Measurements from ENCODE around the gene WSCD1. TPM values are rescaled to one million over a fixed set of nuclear protein-coding genes. Genes with fewer than 3 reads are reported as not detected.

WSCD1 gene
- total RNA-seq, 2 donors from 2014 or later = 1.8 to 5.5 TPM

GRCh38 chr17:6098823-6099180 is 28.6 kb downstream of the WSCD1 start:
- H3K9me3 ChIP-seq = no peaks in the 10 kb centered on the region
- no peak for TF ChIP-seq CTCF (IDR thresholded peaks at IDR 0.05)
- H3K4me1 ChIP-seq = peaks cover 0 to 12% of the 10 kb centered on the region in 2 donors
- H3K27me3 ChIP-seq = no peaks in the 10 kb centered on the region
- no peaks in the 10 kb centered on the region for H3K36me3 ChIP-seq
- no peak overlapping the region for H3K4me3 ChIP-seq
- no peak overlapping the region for H3K27ac ChIP-seq
- DNase-seq (ENCODE audit: low spot score) = no peak

GRCh38 chr17:6099492-6099891 is 29.3 kb downstream of the WSCD1 start:
- Histone ChIP-seq H3K36me3 (no peaks in the 10 kb centered on the region), H3K27ac (no peak overlapping the region), H3K27me3 (no peaks in the 10 kb centered on the region), H3K4me3 (no peak overlapping the region), H3K9me3 (no peaks in the 10 kb centered on the region), H3K4me1 (peaks cover 0 to 12% of the 10 kb centered on the region in 2 donors)
- no peak for TF ChIP-seq CTCF (IDR thresholded peaks at IDR 0.05)
- DNase-seq (ENCODE audit: low spot score) = no peak

GRCh38 chr17:6100146-6100545 is 30.0 kb downstream of the WSCD1 start:
- Histone ChIP-seq H3K27me3 (no peaks in the 10 kb centered on the region), H3K27ac (no peak overlapping the region), H3K4me1 (peaks cover 0 to 12% of the 10 kb centered on the region in 2 donors), H3K9me3 (no peaks in the 10 kb centered on the region), H3K4me3 (no peak overlapping the region), H3K36me3 (no peaks in the 10 kb centered on the region)
- no peak for TF ChIP-seq CTCF (IDR thresholded peaks at IDR 0.05)
- no peak for DNase-seq (ENCODE audit: low spot score)

- DNase-seq (ENCODE audit: low spot score) = no peak
- TF ChIP-seq CTCF (IDR thresholded peaks at IDR 0.05) = no peak
- H3K36me3 ChIP-seq = no peaks in the 10 kb centered on the region
These were observed 30.8 kb downstream of the WSCD1 start for GRCh38 chr17:6100891-6101500.

GRCh38 chr17:6101706-6102105 is 31.5 kb downstream of the WSCD1 start:
- H3K27ac ChIP-seq = no peak overlapping the region
- no peak overlapping the region for H3K4me3 ChIP-seq
- H3K9me3 ChIP-seq = no peaks in the 10 kb centered on the region
- TF ChIP-seq CTCF (IDR thresholded peaks at IDR 0.05) = no peak
- no peak for DNase-seq (ENCODE audit: low spot score)
- H3K4me1 ChIP-seq = peaks cover 0 to 12% of the 10 kb centered on the region in 2 donors
- H3K27me3 ChIP-seq = no peaks in the 10 kb centered on the region
- no peaks in the 10 kb centered on the region for H3K36me3 ChIP-seq

More at GRCh38 chr17:6100891-6101500, 30.8 kb downstream of the WSCD1 start:
- Histone ChIP-seq H3K27ac (no peak overlapping the region), H3K27me3 (no peaks in the 10 kb centered on the region), H3K9me3 (no peaks in the 10 kb centered on the region), H3K4me1 (peaks cover 0 to 12% of the 10 kb centered on the region in 2 donors), H3K4me3 (no peak overlapping the region)

- H3K4me3 ChIP-seq = no peak overlapping the region
These were observed 32.4 kb downstream of the WSCD1 start for GRCh38 chr17:6102615-6103014.

More at GRCh38 chr17:6102615-6103014, 32.4 kb downstream of the WSCD1 start:
- H3K27me3 ChIP-seq = no peaks in the 10 kb centered on the region
- no peak overlapping the region for H3K27ac ChIP-seq
- no peak for TF ChIP-seq CTCF (IDR thresholded peaks at IDR 0.05)
- no peaks in the 10 kb centered on the region for H3K9me3 ChIP-seq
- H3K36me3 ChIP-seq = no peaks in the 10 kb centered on the region
- no peak for DNase-seq (ENCODE audit: low spot score)
- H3K4me1 ChIP-seq = peaks cover 0 to 12% of the 10 kb centered on the region in 2 donors

Measured in right atrium auricular region (tissue), 2 donors.